Skeletal muscle cell (primary cell): ENCODE results near the gene ETS1.
A peak's percentile ranks its signal among the peaks of the same experiment; 100 is the strongest.

ENCODE experiments used
- DNase-seq: peaks from one replicate; pipeline ENCODE4 v3.0.0-alpha.2; 2010; ENCODE audit warnings: low read depth
- H3K4me3 ChIP-seq: 2 replicates; pipeline ENCODE4 v1.5.1; 2011; ENCODE audit warnings: low read depth, mild to moderate bottlenecking, control low read depth, low read length, moderate library complexity

The ETS1 gene

GRCh38 chr11:128478305-128478704, 109.1 kb downstream of the ETS1 start:
- H3K4me3 ChIP-seq, result no peak overlapping the region
- DNase-seq, result no peak

- H3K4me3 ChIP-seq, result no peak overlapping the region
- DNase-seq, result no peak
Observed at GRCh38 chr11:128477811-128478210, 109.5 kb downstream of the ETS1 start.

- no peak for DNase-seq
- no peak overlapping the region for H3K4me3 ChIP-seq
Observed at GRCh38 chr11:128477278-128477677, 110.1 kb downstream of the ETS1 start.

GRCh38 chr11:128476729-128477128, 110.6 kb downstream of the ETS1 start:
- no peak for DNase-seq
- H3K4me3 ChIP-seq, result no peak overlapping the region

GRCh38 chr11:128476049-128476448, 111.3 kb downstream of the ETS1 start:
- no peak for DNase-seq
- H3K4me3 ChIP-seq, result no peak overlapping the region

GRCh38 chr11:128474036-128474874, 113.1 kb downstream of the ETS1 start:
- DNase-seq, result no peak
- H3K4me3 ChIP-seq, result no peak overlapping the region

GRCh38 chr11:128473636-128474035, 113.7 kb downstream of the ETS1 start:
- DNase-seq, result no peak
- no peak overlapping the region for H3K4me3 ChIP-seq

- no peak for DNase-seq
- H3K4me3 ChIP-seq, result no peak overlapping the region
Observed at GRCh38 chr11:128472128-128473089, 114.9 kb downstream of the ETS1 start.

GRCh38 chr11:128471138-128471661, 116.2 kb downstream of the ETS1 start:
- DNase-seq, result no peak
- no peak overlapping the region for H3K4me3 ChIP-seq

- DNase-seq, result no peak
- H3K4me3 ChIP-seq, result no peak overlapping the region
Observed at GRCh38 chr11:128470081-128470480, 117.3 kb downstream of the ETS1 start.

- H3K4me3 ChIP-seq, result no peak overlapping the region
- DNase-seq, result no peak
Observed at GRCh38 chr11:128469220-128469619, 118.1 kb downstream of the ETS1 start.

- no peak overlapping the region for H3K4me3 ChIP-seq
- no peak for DNase-seq
Observed at GRCh38 chr11:128468111-128468510, 119.2 kb downstream of the ETS1 start.

- no peak overlapping the region for H3K4me3 ChIP-seq
- DNase-seq, result peak; percentile 98
Observed at GRCh38 chr11:128467610-128468041, 119.7 kb downstream of the ETS1 start.

GRCh38 chr11:128467041-128467440, 120.3 kb downstream of the ETS1 start:
- H3K4me3 ChIP-seq, result no peak overlapping the region
- no peak for DNase-seq

GRCh38 chr11:128465946-128466705, 121.2 kb downstream of the ETS1 start:
- no peak overlapping the region for H3K4me3 ChIP-seq
- no peak for DNase-seq

- no peak for DNase-seq
- no peak overlapping the region for H3K4me3 ChIP-seq
Observed at GRCh38 chr11:128465531-128465930, 121.8 kb downstream of the ETS1 start.

GRCh38 chr11:128464878-128465450, 122.4 kb downstream of the ETS1 start:
- no peak overlapping the region for H3K4me3 ChIP-seq
- no peak for DNase-seq

GRCh38 chr11:128463979-128464378, 123.4 kb downstream of the ETS1 start:
- H3K4me3 ChIP-seq, result no peak overlapping the region
- no peak for DNase-seq

- H3K4me3 ChIP-seq, result no peak overlapping the region
- DNase-seq, result peak; percentile 83
Observed at GRCh38 chr11:128463371-128463829, 124.0 kb downstream of the ETS1 start.
